Mesenteric fat pad (tissue), 1 donor: ENCODE results near the gene COPB2. TPM values are rescaled to one million over a fixed set of nuclear protein-coding genes. Genes with fewer than 3 reads are reported as not detected.

Experiments
- DNase-seq: peaks from one replicate; pipeline ENCODE4 v3.0.0-alpha.2; 2020; ENCODE audit warnings: low spot score
- total RNA-seq: library from RNA; stranded (reverse); fragmentation: NEBNext Ultra II Directional; extraction: Animal tissue kit (Norgen Biotek cat#: 25700); gene quantifications from one replicate; pipeline ENCODE4 v1.2.1, GENCODE V29; 2021
- donor health status: DM: yes; HTN: yes; CAD: no.

COPB2 gene
- total RNA-seq, 1 donor from 2014 or later = 111 TPM

DNA sequence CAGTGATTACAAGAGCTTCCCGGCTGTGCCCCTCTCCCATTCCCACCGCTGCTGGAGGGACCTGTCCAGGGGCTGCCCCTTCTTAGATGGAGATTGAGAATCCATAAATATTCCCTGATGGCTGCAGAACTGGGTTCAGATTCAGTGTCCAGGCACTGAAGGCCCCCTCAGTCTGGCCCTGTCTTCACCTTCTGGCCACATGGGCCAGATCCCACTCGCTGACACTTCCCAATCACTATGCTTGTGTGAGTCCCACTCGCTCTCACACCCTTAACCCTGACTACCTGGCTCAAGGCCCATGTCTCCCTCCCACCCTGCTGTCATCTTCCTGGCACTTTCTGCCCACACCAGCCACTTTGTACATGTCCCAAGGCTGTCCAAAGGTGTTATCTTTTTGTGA is 61.1 kb downstream of the COPB2 start:
- peak; percentile 74 for DNase-seq

DNA sequence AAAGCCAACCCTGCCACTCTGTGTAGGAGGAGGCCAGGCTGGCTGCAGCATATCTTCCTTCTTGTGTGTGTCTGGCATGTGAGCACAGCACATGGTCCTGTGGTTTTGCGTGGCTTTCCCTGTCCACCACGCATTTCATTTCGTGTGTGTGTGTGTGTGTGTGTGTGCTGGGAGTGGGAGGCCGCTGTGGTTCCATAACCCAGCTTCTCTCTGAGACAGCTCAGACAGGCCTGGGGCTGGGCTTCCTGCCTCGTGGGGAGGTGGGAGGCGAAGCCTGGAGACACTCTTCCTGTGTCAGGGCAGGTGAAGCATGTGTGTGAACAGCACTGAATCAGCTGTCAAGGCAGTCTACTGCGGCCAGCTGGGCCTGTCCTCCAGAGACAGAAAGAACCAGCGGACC is 61.6 kb downstream of the COPB2 start:
- DNase-seq = peak; percentile 87

DNA sequence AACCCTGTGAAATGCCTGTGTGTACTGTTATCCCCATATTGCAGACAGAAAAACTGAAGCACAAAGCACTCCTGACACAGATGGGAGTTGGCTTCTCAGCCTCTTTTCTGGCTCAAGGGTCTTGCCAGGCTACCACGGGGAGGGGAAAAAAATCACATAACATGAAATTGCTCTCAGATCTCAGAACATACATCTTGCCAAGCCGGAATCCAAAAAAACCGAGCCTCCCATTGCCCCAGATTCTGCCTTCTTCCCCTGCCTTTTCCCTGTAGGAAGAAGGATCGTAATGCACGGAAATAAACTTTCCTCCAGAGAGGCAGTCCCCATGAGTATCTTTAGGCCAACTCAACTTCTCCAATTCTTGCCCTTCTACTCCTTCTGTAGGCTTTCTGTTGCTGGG is 62.2 kb downstream of the COPB2 start:
- DNase-seq = peak; percentile 53

DNA sequence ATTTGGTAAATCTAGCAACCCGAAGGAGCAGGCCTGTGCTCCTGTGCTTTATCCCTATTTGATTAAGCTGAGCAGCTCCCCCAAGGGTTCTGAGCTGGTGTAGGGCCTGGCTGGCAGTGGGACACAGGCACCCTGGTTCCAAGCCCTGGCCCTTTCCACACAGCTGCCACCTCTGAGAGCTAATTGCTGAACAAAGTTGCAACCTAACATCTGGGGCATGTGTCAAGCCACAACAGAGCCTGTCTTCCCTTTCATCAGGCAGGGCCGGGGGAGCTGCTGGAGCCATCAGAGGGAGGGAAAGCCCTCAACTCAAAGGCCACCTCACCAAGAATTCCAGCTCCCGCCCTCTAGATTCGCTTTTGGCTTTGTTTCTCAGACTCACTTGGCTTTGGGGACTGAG is 62.7 kb downstream of the COPB2 start:
- DNase-seq = peak; percentile 65

DNA sequence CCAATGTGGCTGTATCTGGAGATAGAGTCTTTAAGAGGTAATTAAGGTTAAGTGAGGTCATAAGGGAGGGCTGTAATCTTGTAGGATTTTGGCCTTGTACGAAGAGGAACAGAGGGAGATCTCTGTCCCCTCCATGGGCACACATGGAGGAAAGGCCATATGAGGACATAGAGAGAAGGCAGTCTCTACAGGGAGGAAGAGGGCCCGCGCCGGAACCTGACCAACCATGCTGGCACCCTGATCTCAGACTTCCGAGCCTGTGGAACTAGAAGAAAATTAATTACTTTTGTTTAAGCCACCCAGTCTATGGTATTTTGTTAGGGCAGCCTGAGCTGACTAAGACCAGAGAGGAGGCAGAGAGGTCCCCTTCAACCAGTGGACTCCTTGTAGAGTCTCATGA is 63.3 kb downstream of the COPB2 start:
- peak; percentile 55 for DNase-seq

DNA sequence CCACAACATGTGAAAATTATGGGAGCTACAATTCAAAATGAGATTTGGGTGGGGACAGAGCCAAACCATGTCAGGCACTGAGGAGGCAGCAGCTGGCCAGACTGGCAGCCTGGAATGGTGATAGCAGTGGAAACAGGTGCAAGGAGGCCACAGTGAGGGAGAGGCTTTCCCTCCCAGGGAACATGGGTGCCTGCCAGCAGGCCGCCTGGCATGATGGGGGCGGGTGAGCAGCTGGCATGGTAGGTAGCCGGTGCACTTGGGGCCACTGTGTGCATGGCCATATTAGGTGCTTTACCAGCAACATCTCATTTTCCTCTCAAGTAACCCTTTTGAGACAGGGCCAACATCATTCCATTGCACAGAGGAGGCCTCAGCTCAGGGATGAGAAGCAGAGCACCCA is 63.9 kb downstream of the COPB2 start:
- peak; percentile 62 for DNase-seq

DNA sequence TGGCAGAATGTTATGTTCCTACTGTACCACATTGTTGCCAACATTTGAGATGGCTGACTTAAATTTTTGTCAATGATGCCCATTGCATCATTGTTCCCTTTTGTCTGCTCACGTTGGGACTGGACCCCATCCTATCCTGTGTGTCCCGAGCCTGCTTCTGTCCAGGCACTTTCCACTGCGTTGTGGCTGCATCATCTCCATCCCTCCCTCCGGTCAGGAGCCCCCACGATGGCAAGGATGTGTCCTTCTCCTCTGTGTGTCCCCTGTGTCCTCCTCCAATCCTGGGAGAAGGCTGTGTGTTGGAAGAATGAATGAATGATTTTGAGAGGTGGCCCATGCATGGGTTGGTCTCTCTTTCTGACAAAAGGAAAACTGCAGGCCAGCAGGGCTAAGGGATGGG is 65.0 kb downstream of the COPB2 start:
- no peak for DNase-seq

DNA sequence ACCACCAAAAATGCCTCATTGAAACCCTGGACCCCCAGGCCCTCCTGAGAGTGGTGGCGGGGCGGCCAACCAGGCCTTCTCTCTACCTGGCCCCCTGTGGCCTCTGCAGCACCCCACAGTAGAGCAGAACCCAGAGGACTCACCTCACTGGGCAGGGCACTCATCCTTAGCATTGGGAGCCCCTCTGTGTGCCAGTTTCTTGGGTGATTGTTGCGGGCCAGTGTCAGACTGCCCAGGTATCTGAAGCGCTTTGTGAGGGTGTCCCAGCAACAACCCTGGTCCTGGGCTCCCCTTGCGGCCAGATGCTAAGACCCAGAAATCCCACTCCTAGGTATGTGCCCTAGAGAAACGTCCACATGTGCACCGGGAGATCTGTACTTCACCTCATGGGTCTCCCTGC is 66.3 kb downstream of the COPB2 start:
- peak; percentile 30 for DNase-seq

DNA sequence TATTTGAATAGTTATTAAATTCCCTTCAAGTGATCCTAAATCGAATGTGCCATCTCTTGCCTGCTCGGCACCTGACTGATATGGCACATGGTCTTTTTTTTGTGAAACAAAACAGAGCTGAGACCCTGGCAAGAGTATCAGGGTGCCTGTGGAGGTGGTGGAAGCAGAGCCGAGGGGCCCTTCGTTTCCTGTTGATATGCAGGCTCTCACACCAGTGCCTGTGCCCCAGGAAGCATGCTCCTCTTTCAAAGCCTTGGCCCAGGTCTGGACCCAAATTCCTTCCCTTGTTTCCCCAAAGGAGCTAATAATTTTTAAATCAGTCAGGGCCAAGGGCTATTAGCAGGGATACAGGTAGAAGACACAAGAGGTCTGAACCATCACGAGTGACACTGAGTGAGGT is 67.1 kb downstream of the COPB2 start:
- peak; percentile 65 for DNase-seq

DNA sequence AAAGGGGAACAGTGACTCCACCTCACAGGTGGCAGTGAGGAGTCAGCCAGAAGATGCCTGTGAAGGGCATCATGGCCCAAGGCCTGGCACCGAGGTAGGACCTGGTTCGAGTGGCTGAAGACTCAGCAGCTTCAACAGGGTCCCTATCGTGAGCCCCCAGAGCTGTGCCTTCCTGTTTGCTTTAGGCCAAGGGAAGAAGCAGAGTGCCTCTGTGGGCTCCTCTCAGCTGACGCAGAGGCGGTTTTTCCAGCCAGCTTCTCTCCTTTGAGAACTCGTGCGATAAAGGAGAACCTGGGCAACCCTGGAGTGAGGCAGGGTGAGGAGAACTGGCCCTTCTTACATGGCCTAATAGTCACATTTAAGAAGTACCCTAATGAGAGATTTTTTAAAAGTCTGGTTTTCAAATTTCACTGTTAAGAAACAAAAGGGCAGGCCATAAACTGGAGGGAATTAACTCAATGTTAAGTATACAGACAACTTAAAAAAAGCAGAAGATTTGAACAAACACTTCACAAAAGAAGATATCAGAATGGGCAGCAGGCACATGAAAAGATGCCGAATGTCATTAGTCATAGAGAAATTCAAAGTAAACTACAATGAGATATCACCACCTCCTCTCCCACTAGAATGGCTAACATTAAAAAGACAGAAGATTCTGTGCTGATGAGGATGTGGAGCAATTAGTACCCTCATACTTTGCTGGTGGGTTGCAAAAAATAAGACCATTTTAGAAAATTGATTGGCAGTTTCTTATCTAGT is 68.7 kb downstream of the COPB2 start:
- peak; percentile 78 for DNase-seq

DNA sequence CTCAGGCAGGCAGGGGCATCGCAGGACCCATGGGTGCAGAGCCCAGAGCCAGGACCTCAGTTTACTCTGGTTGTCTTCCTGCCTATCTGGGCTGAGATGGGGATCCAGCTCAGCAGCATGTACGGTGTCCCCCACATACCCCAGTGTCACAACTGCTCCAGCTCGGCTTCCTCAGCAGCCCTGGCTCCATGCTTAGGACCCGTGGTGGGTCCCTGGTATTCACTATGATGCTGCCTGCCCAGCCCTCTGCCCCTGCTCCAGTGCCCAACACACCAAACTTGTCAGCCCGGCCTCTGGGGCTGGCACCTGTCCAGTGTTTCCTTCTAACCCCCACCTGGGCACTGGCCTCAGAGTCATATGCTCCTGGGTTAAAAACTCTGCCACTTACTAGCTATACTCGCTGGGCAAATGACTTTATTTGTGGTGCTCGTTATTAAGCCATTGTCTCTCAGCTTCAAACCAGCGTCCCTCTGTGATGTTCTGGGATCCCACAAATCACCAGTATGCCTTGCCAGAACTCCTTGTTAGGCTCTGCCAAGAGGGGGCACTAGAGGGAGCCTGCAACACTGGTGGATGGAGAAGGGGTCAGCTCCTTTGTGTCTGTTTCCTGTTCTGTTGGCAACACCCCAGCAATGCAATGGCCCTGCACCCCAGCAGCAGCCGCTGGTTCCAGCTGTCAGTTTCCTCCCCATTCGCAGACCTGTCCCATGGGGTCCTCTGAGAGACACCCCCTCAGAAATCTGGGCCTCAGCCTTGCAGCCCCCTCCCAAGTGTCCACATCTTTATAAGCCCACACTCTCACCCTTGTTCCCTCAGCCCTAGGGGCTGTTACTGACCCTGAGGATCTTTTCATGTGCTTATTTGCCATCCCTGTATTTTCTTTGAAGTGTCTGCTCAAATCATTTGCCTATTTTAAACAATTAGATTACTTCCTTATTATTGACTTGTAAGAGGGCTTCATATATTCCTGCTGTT is 69.7 kb downstream of the COPB2 start:
- DNase-seq = peak; percentile 71

DNA sequence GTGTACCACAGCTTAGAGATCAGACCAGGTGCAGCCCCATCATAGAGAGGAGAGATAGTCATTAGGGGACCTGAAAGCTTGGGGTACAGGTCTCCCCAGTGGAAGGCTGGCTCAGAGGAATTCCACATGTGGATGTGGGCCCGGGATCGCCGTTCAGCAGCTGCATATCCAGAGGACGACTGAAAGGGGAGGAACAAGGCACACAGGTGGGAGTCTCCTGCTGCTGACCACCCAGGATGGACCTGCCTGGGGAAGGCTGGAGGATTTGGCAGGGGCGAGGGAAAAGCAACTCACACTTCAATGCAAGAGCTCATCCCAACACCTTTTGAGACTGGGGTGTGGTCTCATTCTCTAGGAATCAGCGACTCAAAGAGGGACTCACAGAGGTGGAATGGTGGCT is 70.6 kb downstream of the COPB2 start:
- DNase-seq = peak; percentile 62

DNA sequence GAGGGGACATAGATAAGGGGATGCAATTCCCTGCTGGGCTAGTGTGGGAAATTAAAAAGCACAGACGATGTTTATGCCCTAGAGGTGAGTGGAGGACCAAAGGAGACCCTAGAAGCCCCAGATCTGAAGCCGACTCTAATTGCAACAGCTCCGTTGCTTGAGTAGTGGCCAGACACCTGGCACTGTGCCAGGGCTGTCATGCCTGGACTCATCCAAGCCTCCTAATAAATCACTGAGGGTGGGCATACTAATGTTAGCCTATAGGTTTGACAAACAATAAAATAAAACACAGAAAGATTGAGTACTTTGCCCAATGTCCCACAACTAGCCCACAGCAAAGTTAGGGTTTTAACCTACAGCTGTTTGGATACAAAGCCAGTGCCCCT is 71.0 kb downstream of the COPB2 start:
- DNase-seq = peak; percentile 22

DNA sequence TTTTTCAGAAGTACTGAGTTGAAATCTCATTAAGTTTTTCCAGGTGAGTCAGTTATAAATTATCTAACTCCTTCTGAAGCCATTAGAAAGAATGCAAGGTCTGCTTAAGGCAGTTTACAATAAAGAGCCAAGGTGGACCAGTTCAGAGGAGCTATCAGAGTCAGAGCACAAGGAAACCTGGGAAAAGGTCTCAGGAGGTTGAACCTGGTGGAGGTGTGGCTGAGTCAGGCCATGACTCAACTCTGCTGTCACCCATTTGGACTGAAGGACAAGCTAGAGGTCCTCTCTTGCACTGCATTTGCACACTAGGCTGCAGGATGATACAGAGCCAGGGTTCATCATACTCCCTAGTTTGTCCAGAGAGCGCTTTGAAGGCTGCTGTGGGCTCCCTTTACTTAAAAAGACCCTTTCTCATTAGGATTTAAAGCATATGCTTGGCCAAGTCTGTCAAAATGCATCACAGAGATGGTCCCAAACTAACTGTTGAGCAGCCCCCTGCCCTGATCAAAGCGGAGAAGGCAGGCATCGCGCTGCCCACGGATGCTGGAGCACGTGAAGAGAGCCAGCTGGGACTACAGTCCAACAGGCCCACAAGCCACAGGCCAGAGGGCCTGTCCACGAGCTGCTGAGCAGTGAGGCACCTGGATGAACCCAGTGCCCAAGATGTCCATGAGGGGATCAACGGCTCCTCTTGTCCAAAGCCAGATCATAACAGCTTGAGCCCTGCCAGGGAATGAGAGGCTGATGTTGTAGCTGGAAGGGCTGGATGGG is 71.6 kb downstream of the COPB2 start:
- peak; percentile 64 for DNase-seq

DNA sequence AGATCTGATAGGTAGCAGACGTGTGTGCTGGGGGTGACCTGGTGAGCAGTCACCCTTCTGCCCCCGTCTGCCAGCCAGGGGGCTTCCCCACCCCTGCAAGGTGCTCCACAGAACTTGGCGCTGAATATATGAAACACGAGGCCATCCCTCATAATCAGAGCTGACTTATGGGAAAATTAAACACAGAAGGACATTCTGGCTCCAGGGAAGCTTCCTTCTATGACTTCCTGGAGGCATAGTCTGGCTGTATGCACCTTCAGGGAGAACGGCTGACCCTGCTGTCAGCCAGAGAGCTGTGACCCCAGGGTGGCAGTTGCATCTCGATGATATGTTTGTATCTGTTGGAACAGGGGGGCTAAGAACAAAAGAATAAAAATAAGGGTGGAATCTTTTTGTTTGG is 72.2 kb downstream of the COPB2 start:
- peak; percentile 73 for DNase-seq

DNA sequence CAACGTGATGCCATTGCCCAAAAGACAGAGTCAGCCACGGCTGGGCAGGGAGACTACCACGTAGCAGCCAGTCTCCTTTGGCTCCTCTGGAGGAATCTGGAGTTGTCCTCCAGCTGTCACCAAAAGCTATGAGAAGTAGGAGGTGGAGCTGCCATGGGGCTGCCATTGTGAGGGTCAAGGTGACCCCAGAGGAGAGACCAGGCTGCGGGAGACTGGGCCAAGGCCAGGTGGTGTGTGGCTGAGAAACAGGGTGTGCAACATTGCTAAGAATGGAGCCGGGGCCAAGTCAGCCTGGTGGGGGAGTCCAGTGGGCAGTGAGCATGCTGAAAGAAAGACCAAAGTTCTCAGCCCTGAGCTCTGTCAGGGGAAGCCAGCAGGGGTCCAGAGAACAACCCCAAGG is 75.5 kb downstream of the COPB2 start:
- peak; percentile 39 for DNase-seq

DNA sequence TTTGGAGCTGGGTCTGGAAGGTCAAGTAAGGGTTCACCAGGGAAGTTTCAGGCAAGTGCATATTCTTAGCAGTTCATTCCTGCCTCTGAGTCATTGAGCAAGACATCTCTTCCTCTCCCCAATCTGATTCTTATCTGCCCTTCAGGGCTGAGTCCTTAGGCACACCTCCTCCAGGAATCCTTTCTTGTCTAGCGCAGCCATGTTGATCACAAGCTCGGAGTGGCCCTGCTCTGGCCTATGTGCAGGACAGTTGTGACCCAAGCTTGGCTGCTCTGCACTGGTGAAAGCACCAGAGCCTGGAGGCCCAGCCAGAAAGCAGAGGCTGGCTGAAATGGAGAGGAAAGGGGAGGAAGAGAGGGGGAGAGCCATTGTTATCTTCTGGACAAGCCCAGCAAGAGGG is 76.5 kb downstream of the COPB2 start:
- DNase-seq = peak; percentile 65

DNA sequence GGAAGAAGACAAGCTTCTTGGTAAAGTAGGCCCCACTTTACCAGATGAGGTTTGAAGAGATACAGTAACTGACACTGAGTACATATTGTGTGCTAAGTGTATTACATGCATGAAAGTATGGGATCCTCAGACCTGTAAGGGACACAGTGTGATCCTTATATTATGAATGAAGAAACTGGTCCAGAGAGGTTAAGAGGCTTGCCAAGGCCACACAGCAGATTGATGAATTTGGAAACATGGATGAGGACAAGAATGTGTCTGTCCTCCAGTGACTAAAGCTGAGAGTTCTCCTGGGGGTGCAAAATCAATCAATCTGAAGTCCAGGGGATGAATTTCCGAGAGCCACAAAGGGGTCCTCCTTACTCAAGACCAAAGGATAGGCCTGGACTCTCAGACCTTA is 77.0 kb downstream of the COPB2 start:
- DNase-seq = peak; percentile 35

DNA sequence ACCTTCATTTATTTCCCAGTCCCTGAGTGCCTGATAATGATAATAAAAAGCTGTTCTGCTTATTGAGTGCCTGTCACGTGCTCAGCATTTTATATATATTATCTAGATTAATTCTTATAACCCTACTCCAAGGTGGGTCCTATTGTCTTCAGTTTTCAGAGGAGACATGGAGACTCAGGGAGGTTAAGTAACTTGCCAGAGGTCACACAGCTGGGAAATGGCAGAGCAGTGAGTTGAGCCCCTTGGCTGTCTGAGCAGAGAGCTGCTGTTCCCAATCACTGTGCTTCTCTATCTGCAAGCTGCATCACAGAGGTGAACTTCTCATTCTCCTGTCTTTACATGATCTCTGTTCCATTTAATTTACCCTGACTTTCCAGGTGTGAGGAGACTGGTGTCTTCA is 77.9 kb downstream of the COPB2 start:
- no peak for DNase-seq

DNA sequence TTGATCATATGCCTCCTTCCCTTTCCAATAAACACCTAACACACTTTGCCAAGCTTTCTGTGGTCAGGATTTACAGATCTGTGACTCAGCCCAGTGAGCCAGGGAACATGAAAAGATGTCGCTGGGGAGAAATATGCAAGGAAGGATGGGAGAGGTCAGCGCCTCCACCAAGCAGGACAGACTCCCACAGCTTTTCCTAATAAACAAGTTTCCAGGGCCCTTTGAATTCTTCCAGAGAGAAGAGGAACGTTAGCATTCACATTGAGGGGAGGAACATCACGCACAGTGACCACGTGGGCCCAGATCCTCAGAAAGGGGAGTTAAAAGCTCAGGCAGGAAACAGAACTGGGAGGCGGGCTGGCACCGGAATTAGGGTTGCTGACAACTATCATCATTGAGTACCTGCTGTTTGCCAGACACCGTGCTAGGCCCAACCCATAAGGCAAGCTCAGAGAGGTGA is 78.9 kb downstream of the COPB2 start:
- no peak for DNase-seq

DNA sequence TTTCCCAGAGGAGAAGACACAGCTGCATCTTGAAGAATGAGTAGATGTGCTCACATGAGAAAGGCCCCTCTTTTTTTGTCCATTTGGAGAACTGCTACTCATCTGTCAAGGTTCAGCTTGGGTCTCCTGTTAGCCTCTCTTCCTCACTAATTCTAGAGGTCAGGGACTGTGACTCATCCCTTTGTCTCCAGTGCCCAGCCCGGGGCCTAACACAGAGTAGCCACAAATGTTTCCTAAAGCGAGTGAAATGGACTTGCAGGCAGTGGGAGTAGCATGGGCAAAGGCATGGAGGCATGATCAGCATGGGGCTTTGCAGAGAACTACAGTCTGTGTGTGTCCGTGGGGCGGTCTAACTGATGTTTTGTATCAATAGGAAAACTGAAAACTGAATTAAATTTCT is 79.6 kb downstream of the COPB2 start:
- DNase-seq = no peak
